Coronary artery (tissue), 2 donors: ENCODE results near the gene MRPS10.

Source experiments
- DNase-seq: peaks from one replicate; pipeline ENCODE4 v3.0.0-alpha.2; 2017; ENCODE audit warnings: low spot score
- H3K27ac ChIP-seq, 2 donors: fragments of 200-600 bp; sonication (generic); one replicate each; pipeline ENCODE4 v1.5.1; 2016 to 2019
- H3K4me3 ChIP-seq: fragments of 200-600 bp; sonication (generic); 2 replicates; pipeline ENCODE4 v1.5.1; 2016; ENCODE audit warnings: mild to moderate bottlenecking, moderate library complexity
- TF ChIP-seq, protein P1 (sequence below): fragments of 200-600 bp; sonication (generic); IDR thresholded peaks from one replicate; pipeline ENCODE4 v1.5.1; 2019; ENCODE audit warnings: antibody characterized with exemption

The MRPS10 gene

GRCh38 chr6:42239736-42240375 lies 22.2 kb upstream of the MRPS10 start:
- Histone ChIP-seq H3K4me3 (no peak overlapping the region), H3K27ac (peak overlapping the region in 1 of 2 donors; percentile 10)
- TF ChIP-seq, protein P1, sequence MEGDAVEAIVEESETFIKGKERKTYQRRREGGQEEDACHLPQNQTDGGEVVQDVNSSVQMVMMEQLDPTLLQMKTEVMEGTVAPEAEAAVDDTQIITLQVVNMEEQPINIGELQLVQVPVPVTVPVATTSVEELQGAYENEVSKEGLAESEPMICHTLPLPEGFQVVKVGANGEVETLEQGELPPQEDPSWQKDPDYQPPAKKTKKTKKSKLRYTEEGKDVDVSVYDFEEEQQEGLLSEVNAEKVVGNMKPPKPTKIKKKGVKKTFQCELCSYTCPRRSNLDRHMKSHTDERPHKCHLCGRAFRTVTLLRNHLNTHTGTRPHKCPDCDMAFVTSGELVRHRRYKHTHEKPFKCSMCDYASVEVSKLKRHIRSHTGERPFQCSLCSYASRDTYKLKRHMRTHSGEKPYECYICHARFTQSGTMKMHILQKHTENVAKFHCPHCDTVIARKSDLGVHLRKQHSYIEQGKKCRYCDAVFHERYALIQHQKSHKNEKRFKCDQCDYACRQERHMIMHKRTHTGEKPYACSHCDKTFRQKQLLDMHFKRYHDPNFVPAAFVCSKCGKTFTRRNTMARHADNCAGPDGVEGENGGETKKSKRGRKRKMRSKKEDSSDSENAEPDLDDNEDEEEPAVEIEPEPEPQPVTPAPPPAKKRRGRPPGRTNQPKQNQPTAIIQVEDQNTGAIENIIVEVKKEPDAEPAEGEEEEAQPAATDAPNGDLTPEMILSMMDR = no peak
- DNase-seq = no peak

DNA sequence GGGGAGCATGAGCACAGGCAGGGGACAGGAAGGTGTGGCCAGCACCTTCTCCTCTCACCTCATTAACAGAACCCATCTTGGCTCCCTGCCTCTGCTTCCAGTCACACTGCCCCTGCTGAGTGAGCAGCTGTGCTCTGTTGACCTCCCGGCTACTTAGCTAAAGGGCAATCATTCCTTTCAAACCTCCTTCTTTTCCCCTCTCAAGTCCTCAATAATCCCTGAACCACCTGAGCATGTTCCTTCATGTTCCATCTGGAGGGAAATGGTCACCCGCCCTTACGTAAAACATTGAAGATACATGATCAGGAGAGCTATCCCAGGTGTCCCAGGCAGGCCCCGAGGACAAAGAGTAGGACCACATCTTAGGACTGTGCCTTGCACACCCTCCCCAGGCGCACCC lies 21.7 kb upstream of the MRPS10 start:
- TF ChIP-seq, protein P1 = no peak
- no peak overlapping the region for H3K4me3 ChIP-seq
- no peak overlapping the region for H3K27ac ChIP-seq
- no peak for DNase-seq

DNA sequence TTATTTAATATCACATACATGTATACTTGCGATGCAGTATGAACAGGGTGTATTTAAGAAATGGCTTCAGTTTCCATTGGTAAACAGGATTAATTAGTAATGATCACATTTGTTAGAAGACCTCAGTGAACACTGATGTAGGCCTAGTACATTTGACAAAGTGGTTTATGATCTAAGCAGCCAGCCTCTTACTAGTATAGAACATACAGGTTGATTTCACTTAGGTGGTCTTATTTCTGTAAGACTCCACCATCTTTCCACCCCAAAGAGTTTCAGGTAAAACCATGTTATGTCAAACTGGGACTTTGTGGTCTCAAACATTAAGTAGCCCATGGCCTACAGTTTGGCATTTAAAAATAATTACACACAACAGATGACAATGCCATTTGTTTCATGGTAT lies 20.2 kb upstream of the MRPS10 start:
- TF ChIP-seq, protein P1 = no peak
- no peak for DNase-seq
- H3K27ac ChIP-seq = no peak overlapping the region
- no peak overlapping the region for H3K4me3 ChIP-seq

DNA sequence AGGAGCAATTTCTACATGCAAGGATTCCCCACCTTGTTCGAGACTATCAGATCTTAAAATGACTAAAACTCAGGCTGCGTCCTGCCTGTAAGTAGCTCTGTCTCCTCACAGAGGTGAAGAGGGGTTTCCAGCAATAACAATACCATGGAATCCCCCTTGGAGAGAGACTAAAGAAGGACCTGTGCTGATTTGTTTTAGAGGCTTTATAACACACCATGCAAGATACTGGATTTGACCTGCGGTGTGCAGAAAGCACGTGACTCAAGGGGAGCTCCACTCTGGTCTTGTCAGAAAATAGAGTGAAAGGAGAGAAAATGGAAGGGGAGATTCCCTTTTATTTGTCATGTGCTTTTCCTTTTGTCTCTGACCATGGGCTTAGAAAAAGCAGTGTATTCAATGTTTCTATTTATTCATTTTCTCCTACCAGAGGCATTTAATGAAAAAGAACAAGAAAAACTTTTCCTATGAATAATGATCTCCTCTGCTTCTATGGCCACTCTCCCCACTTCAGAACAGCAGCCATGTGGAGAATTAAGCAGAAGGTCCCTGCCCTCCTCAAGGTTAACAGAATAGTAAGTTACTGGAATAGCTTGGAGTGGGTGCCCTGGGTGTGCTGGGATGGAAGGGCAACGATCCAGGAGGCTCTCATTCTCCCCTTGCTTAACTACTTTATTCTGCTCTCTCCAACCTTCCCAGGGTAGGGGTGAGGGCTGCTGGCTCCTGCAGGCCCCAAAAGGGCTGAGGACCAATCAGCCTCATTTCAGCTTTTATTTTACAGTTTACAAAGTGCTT lies 19.2 kb upstream of the MRPS10 start:
- no peak overlapping the region for H3K4me3 ChIP-seq
- no peak for DNase-seq
- TF ChIP-seq, protein P1 = no peak

DNA sequence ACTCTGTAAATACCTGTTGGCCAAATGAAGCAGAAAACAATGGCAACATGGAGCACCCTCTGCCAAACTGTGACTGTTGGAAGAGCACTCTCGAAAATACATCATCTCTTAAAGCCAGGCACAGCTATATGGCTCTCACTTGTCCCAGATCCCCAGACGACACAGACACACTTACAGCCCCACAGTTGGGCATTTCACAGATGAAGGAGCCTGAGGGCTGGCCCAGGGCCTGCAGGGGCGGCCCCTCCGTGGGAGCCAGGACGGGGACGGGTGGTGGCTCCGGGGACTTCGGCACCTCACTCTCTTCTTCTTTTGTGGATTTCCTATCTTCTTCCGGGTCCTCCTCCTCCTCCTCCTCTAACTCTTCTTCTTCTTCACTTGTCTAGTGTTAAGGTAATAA lies 18.4 kb upstream of the MRPS10 start:
- Histone ChIP-seq H3K27ac (no peak overlapping the region), H3K4me3 (no peak overlapping the region)
- DNase-seq = no peak
- TF ChIP-seq, protein P1 = no peak

More for the DNA sequence above, 19.2 kb upstream of the MRPS10 start:
- H3K27ac ChIP-seq = no peak overlapping the region

DNA sequence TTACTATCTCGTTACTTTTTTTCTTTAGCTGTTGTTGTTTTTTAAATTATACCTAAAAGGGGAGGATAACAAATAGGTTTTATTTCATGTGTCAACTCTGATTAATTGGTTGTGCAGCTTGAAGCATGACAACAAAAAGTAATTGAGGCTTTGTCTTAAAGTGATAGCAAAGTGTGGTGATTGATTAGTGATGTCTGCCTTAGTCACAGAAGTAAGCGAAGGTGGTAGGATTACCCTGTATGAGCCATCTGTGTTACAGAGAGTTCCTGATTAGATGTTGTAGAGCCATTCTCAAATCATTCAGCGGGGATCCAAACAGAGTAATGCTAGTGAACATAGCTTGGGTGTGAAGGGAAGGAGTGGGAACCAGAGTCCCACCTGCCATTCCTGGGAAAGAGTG lies 14.4 kb upstream of the MRPS10 start:
- TF ChIP-seq, protein P1 = no peak

More for the DNA sequence above, 14.4 kb upstream of the MRPS10 start:
- no peak overlapping the region for H3K27ac ChIP-seq
- no peak overlapping the region for H3K4me3 ChIP-seq
- no peak for DNase-seq
